GM18873 (cell line): ENCODE data around the gene STYXL2.

ENCODE experiments used
- ATAC-seq: cut with Tn5 transposase; IDR thresholded peaks from one replicate; pipeline ENCODE4 v1.9.1; 2021; ENCODE audit warnings: mild to moderate bottlenecking, moderate library complexity, moderate number of reproducible peaks; ENCODE audit not compliant: unreplicated experiment, low FRiP score

The STYXL2 gene

GRCh38 chr1:167105271-167106118 is 11.6 kb downstream of the STYXL2 start:
- no peak for ATAC-seq

DNA sequence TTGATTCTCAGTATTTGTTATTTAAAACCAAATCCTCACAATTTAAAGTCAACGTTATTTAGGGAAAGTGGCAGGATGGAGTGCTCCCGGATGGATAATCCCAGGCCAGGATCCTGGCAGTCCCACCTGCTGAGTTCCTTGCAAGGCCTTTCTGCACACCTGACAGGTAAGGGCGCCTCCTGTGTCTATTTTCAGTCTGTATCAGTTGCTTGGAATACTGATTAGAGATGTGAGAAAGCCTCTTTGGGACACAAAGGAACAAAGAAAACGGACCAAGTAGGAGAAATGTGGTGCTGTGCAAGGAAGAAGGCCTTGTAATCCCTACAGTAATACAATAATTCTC is 12.2 kb downstream of the STYXL2 start:
- ATAC-seq, result no peak

DNA sequence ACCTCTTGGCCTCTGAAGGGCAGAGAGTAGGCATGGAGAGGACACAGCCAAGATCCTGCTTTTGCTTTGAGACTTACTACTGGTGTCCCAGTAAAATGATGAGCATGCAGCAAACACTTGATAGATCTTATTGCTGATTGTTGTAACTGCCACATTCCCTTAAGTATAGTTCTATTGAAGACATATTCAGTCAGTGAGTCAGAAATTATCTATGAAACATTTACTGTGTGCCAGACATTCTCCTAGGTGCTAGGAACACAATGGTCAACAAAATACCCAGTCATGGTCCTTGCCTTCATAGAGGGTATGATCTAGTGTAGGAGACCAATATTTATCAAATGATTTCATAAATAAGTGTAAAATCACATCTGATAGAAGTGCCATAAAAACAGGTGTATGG is 13.6 kb downstream of the STYXL2 start:
- no peak for ATAC-seq

GRCh38 chr1:167109125-167109524 is 15.2 kb downstream of the STYXL2 start:
- ATAC-seq, result no peak

- no peak for ATAC-seq
Observed at GRCh38 chr1:167110586-167110985, 16.7 kb downstream of the STYXL2 start.

DNA sequence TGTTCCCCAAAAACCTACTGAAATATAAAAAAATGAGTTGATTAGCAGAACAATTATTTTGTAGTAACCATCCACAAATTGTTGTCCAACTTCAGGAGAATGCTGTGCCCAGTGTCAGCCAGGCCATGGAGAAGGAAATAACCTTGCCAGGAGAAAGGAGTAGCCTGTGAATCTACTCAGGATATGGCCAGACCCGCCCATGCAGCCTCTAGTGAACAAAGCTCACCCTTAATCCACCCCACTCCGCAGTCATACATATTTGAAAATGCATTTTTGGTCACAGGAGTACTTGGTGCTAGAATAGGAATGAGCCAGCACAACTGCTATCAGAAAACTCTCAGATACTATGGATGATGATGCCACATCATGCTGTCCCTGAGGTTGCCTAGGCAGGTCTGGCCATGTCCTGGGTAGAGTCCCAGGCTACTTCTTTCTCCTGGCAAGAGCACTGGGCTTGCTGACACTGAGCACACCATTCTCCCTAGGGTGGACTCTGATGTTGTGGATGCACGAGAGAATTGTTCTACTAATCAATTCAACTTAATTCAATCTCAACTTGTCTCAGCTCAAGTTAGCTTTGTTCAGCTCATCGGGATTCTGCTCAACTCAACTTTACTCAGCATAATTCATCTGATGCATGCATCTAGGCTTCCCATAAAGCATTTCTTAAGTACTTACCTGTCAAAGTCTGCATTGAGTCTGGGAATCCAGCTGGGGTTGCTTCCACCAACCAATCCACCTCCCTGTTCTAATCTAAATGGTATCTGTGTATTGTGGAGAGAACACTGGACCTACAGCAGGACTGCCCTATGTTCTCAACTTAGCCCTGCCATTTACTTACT is 18.2 kb downstream of the STYXL2 start:
- ATAC-seq, result no peak

DNA sequence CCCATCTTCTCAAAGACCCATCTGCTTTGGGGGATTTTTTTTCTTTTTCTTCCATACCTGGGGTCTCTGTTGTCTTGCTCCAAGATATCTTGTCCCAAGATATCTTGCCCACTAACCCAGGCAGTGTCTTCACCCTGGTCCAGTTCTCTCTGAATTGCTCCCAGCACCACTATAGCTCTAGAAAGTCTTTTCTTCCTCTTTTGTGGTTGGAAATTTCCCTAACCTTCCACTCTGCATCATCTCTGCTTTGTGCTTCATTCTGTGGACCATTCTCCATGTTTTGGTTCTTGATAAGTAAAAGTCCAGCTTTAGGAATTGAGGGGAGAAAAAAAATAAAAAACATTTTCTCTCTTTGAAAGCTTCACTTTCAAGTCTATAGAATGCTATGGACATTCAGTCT is 20.9 kb downstream of the STYXL2 start:
- no peak for ATAC-seq

GRCh38 chr1:167115655-167116054 is 21.8 kb downstream of the STYXL2 start:
- no peak for ATAC-seq

- ATAC-seq, result no peak
Observed at GRCh38 chr1:167116174-167116573, 22.3 kb downstream of the STYXL2 start.

- no peak for ATAC-seq
Observed at GRCh38 chr1:167117225-167117624, 23.4 kb downstream of the STYXL2 start.

DNA sequence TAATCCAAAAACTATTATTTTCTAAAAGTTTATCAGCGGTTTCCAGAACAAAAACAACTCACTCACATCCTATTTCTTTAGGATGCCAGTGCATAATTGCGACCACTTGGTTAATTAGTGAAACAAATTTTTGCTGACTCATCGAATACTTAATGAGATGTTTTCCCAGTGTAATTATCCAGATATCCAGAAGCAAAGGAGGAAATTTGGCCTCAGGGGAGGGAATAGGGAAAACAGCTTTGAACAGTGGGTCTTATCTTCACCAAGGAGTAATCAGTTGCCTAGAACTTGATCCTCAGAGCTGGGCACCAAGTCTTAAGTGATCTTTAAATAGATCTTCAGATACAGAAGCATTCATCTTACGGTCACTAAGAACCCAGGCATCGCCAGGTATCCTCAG is 24.3 kb downstream of the STYXL2 start:
- no peak for ATAC-seq

- no peak for ATAC-seq
Observed at GRCh38 chr1:167119696-167120095, 25.8 kb downstream of the STYXL2 start.

GRCh38 chr1:167120899-167121298 is 27.0 kb downstream of the STYXL2 start:
- ATAC-seq, result no peak

- no peak for ATAC-seq
Observed at GRCh38 chr1:167121375-167122120, 27.7 kb downstream of the STYXL2 start.

DNA sequence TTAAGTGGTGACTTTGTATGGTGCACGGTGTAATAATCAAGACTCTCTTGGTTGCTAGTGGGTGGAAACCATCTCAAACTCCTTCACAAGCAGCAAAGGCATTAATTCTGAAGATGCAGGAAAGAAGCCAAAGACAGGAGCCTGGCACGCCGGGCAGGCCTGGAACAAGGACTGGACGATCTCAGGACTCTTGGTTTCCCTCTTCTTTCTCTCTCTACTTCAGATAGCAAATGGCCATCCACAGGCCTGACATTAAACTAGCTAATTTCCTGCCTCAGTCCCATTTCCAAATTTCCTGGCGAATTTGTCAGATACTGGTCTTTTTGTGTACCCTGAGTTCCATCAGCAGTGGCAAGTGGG is 28.2 kb downstream of the STYXL2 start:
- no peak for ATAC-seq

- ATAC-seq, result no peak
Observed at GRCh38 chr1:167122568-167122967, 28.7 kb downstream of the STYXL2 start.

DNA sequence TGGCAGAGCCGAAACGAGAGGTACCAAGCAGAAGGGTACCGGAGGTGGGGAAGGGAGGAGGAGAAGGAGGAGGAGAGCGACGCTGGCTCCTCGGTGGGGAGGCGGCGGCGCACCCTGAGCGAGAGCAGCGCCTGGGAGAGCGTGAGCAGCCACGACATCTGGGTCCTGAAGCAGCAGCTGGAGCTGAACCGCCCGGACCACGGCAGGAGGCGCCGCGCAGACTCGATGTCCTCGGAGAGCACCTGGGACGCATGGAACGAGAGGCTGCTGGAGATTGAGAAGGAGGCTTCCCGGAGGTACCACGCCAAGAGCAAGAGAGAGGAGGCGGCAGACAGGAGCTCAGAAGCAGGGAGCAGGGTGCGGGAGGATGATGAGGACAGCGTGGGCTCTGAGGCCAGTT is 32.4 kb downstream of the STYXL2 start:
- ATAC-seq, result no peak

- ATAC-seq, result no peak
Observed at GRCh38 chr1:167126811-167127210, 32.9 kb downstream of the STYXL2 start.

- ATAC-seq, result no peak
Observed at GRCh38 chr1:167127236-167127635, 33.4 kb downstream of the STYXL2 start.

GRCh38 chr1:167127661-167128060 is 33.8 kb downstream of the STYXL2 start:
- ATAC-seq, result no peak
